DND-41 (cell line): ENCODE results near the gene AP2A2.

Experiments
- CTCF ChIP-seq: IDR thresholded peaks from 2 replicates; pipeline ENCODE4 v1.5.1; 2012; ENCODE audit warnings: borderline replicate concordance, low read length, moderate library complexity, mild to moderate bottlenecking; ENCODE audit not compliant: poor library complexity, severe bottlenecking; ENCODE audit errors: extremely low read depth
- EZH2 ChIP-seq: IDR thresholded peaks from 3 replicates; pipeline ENCODE4 v1.6.1; 2012; ENCODE audit warnings: borderline replicate concordance, low read depth, mild to moderate bottlenecking, moderate library complexity, low read length, inconsistent platforms; ENCODE audit not compliant: severe bottlenecking

GRCh38 chr11:900545-900944 is 25.1 kb upstream of the AP2A2 start:
- TF ChIP-seq EZH2 (no peak), CTCF (no peak)
